ENCODE data around the gene MIPOL1. TPM values are rescaled to one million over a fixed set of nuclear protein-coding genes. Genes with fewer than 3 reads are reported as not detected.

The MIPOL1 gene
- total RNA-seq, 6 experiments from 2014 or later = 3.0 to 5.7 (median 4.0) TPM

GRCh38 chr14:37397941-37398215 is 200.1 kb downstream of the MIPOL1 start:
- H3K4me1 ChIP-seq = no peaks in the 10 kb centered on the region
- intact Hi-C loops (cut with DNase I) = no loop called here
- no peaks in the 10 kb centered on the region for H3K9me3 ChIP-seq
- H3K27me3 ChIP-seq = no peaks in the 10 kb centered on the region
- no peak overlapping the region for H3K27ac ChIP-seq
- WGBS (ENCODE audit: insufficient coverage, low coverage, low lambda C conversion rate, missing lambda C conversion rate) = 100% methylated on average over 1 of the region's 3 CpGs
- no peak overlapping the region for H3K4me3 ChIP-seq
- no peaks in the 10 kb centered on the region for H3K36me3 ChIP-seq
- ATAC-seq (no peak), DNase-seq (no peak)
- no peak for TF ChIP-seq POLR2A (IDR thresholded peaks at IDR 0.05)
- TF ChIP-seq, protein P1, sequence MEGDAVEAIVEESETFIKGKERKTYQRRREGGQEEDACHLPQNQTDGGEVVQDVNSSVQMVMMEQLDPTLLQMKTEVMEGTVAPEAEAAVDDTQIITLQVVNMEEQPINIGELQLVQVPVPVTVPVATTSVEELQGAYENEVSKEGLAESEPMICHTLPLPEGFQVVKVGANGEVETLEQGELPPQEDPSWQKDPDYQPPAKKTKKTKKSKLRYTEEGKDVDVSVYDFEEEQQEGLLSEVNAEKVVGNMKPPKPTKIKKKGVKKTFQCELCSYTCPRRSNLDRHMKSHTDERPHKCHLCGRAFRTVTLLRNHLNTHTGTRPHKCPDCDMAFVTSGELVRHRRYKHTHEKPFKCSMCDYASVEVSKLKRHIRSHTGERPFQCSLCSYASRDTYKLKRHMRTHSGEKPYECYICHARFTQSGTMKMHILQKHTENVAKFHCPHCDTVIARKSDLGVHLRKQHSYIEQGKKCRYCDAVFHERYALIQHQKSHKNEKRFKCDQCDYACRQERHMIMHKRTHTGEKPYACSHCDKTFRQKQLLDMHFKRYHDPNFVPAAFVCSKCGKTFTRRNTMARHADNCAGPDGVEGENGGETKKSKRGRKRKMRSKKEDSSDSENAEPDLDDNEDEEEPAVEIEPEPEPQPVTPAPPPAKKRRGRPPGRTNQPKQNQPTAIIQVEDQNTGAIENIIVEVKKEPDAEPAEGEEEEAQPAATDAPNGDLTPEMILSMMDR (IDR thresholded peaks at IDR 0.05) = no peak

DNA sequence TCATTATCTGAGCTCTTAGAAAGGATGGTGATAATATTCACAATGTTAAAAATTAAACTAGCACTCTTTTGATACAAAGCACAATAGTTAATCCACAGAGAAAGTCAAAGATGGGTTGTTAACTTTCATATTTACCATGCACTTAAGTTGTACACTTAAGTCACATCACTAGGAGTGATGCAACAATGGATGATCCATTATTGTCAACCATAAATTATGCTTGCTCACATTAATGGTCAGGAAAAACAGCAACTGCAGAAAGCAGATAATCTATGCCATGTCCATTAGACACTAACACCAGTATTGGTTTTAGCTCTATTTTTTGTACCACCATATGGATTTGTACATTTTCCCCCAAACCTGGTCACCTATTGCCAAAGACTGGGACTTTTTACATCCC is 201.8 kb downstream of the MIPOL1 start:
- H3K36me3 ChIP-seq = no peaks in the 10 kb centered on the region
- intact Hi-C loops (cut with DNase I) = no loop called here
- H3K27ac ChIP-seq = no peak overlapping the region
- no peak for ATAC-seq
- DNase-seq = no peak
- TF ChIP-seq, protein P1 (IDR thresholded peaks at IDR 0.05) = no peak
- TF ChIP-seq POLR2A (IDR thresholded peaks at IDR 0.05) = no peak
- no peaks in the 10 kb centered on the region for H3K27me3 ChIP-seq
- H3K4me1 ChIP-seq = no peaks in the 10 kb centered on the region
- H3K4me3 ChIP-seq = no peak overlapping the region
- no peaks in the 10 kb centered on the region for H3K9me3 ChIP-seq

DNA sequence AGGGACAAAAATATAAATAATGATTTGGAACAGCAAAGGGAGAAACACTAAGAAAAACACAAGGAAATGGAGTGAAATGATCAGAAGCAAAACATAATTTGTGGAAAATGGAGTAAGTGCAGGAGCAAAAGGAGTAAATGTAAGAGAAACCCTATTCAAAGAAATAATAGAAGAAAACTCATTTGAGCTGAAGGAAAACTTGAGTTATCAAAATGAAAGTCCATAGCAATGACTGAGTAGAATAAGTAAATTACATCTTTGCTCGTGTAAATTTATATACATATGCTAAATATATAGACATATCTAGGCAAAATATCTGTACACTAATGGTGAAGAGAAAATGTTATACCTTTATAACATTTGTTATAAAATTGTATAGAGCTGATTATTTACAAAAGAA is 203.4 kb downstream of the MIPOL1 start:
- H3K4me1 ChIP-seq = no peaks in the 10 kb centered on the region
- TF ChIP-seq, protein P1 (IDR thresholded peaks at IDR 0.05) = no peak
- no peak for TF ChIP-seq POLR2A (IDR thresholded peaks at IDR 0.05)
- ATAC-seq (no peak), DNase-seq (no peak)
- H3K27me3 ChIP-seq = no peaks in the 10 kb centered on the region
- H3K36me3 ChIP-seq = no peaks in the 10 kb centered on the region
- 75% methylated on average over 1 of the region's 1 CpG for WGBS (ENCODE audit: insufficient coverage, low coverage, low lambda C conversion rate, missing lambda C conversion rate)
- H3K4me3 ChIP-seq = no peak overlapping the region
- H3K9me3 ChIP-seq = no peaks in the 10 kb centered on the region
- H3K27ac ChIP-seq = no peak overlapping the region
- intact Hi-C loops (cut with DNase I) = no loop called here

GRCh38 chr14:37403626-37404025 is 205.9 kb downstream of the MIPOL1 start:
- H3K4me3 ChIP-seq = no peak overlapping the region
- H3K27ac ChIP-seq = no peak overlapping the region
- H3K36me3 ChIP-seq = no peaks in the 10 kb centered on the region
- DNase-seq = no peak
- no peaks in the 10 kb centered on the region for H3K27me3 ChIP-seq
- no peaks in the 10 kb centered on the region for H3K9me3 ChIP-seq
- TF ChIP-seq POLR2A (IDR thresholded peaks at IDR 0.05) = no peak
- TF ChIP-seq, protein P1 (IDR thresholded peaks at IDR 0.05) = no peak
- H3K4me1 ChIP-seq = no peaks in the 10 kb centered on the region
- WGBS (ENCODE audit: insufficient coverage, low coverage, low lambda C conversion rate, missing lambda C conversion rate) = 46% methylated on average over 1 of the region's 1 CpG
- intact Hi-C loops (cut with DNase I) = no loop called here
- no peak for ATAC-seq

- Histone ChIP-seq H3K27ac (no peak overlapping the region), H3K36me3 (no peaks in the 10 kb centered on the region), H3K27me3 (no peaks in the 10 kb centered on the region), H3K9me3 (no peaks in the 10 kb centered on the region), H3K4me1 (no peaks in the 10 kb centered on the region), H3K4me3 (no peak overlapping the region)
- intact Hi-C loops (cut with DNase I) = no loop called here
- no peak for TF ChIP-seq POLR2A (IDR thresholded peaks at IDR 0.05)
- TF ChIP-seq, protein P1 (IDR thresholded peaks at IDR 0.05) = no peak
- WGBS (ENCODE audit: insufficient coverage, low coverage, low lambda C conversion rate, missing lambda C conversion rate) = 48% methylated on average over 2 of the region's 2 CpGs
- ATAC-seq = peak in 1 of 4 donors; percentile 45
- DNase-seq = no peak
Observed at GRCh38 chr14:37406095-37406494, 208.4 kb downstream of the MIPOL1 start.
